Adipocyte (in vitro differentiated cells): ENCODE data around the gene PANK2.

Source experiments
- DNase-seq: peaks from one replicate; pipeline ENCODE4 v3.0.0-alpha.2; 2015; ENCODE audit warnings: low read depth
- H3K27me3 ChIP-seq: replicated peaks from 2 replicates; pipeline ENCODE4 v1.7.0; 2013; ENCODE audit warnings: mild to moderate bottlenecking, low read length, moderate library complexity; ENCODE audit not compliant: control insufficient read depth, insufficient read depth
- H3K36me3 ChIP-seq: 2 replicates; pipeline ENCODE4 v1.7.0; 2013; ENCODE audit warnings: low read length, mild to moderate bottlenecking, moderate library complexity; ENCODE audit not compliant: control insufficient read depth, insufficient read depth, severe bottlenecking
- H3K4me1 ChIP-seq: 2 replicates; pipeline ENCODE4 v1.7.0; 2013; ENCODE audit warnings: mild to moderate bottlenecking, low read length, moderate library complexity; ENCODE audit not compliant: control insufficient read depth, insufficient read depth
- H3K4me3 ChIP-seq: 2 replicates; pipeline ENCODE4 v1.7.0; 2013; ENCODE audit warnings: mild to moderate bottlenecking, low read length, moderate library complexity
- H3K9ac ChIP-seq: 2 replicates; pipeline ENCODE4 v1.7.0; 2013; ENCODE audit warnings: mild to moderate bottlenecking, low read length, moderate library complexity
- H3K9me3 ChIP-seq: 2 replicates; pipeline ENCODE4 v1.7.0; 2013; ENCODE audit warnings: mild to moderate bottlenecking, low read length, moderate library complexity; ENCODE audit not compliant: control insufficient read depth

PANK2 gene

GRCh38 chr20:3922223-3922982 is 33.2 kb downstream of the PANK2 start:
- DNase-seq: no peak
- no peak overlapping the region for H3K9ac ChIP-seq
- peaks cover 48% of the 10 kb centered on the region for H3K4me1 ChIP-seq
- H3K27me3 ChIP-seq: no peaks in the 10 kb centered on the region
- no peaks in the 10 kb centered on the region for H3K9me3 ChIP-seq
- H3K36me3 ChIP-seq: peaks cover 53% of the 10 kb centered on the region
- no peak overlapping the region for H3K4me3 ChIP-seq

DNA sequence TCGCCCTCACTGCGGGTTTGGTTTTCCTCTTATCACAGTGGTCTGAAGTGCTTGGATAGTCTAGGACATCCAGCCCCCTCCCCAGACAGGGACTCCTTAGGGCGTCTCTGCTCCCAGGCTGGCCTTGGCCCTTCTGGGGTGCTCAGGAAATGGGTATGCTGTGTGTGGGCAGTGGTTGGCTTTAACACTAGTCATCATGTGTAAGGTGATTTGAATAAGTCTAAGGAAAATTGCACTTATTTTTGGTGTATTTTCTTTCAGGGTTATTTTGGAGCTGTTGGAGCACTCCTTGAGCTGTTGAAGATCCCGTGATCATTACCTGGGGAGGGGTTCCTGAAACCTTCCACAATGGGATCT is 33.8 kb downstream of the PANK2 start:
- peaks cover 54% of the 10 kb centered on the region for H3K4me1 ChIP-seq
- H3K27me3 ChIP-seq: no peaks in the 10 kb centered on the region
- no peak for DNase-seq
- H3K9me3 ChIP-seq: no peaks in the 10 kb centered on the region
- no peak overlapping the region for H3K4me3 ChIP-seq
- H3K9ac ChIP-seq: no peak overlapping the region
- H3K36me3 ChIP-seq: peaks cover 49% of the 10 kb centered on the region

- peaks cover 41% of the 10 kb centered on the region for H3K36me3 ChIP-seq
- peak; percentile 77 for DNase-seq
- peak overlapping the region; percentile 52 for H3K9ac ChIP-seq
- peaks cover 57% of the 10 kb centered on the region for H3K4me1 ChIP-seq
- H3K4me3 ChIP-seq: no peak overlapping the region
- no peaks in the 10 kb centered on the region for H3K9me3 ChIP-seq
- H3K27me3 ChIP-seq: no peaks in the 10 kb centered on the region
Observed at GRCh38 chr20:3923818-3924217, 34.6 kb downstream of the PANK2 start.

GRCh38 chr20:3924304-3925112 is 35.3 kb downstream of the PANK2 start:
- Histone ChIP-seq H3K36me3 (peaks cover 38% of the 10 kb centered on the region), H3K9me3 (no peaks in the 10 kb centered on the region), H3K4me3 (no peak overlapping the region), H3K27me3 (no peaks in the 10 kb centered on the region), H3K4me1 (peaks cover 57% of the 10 kb centered on the region), H3K9ac (peak overlapping the region; percentile 52)
- no peak for DNase-seq

- peaks cover 38% of the 10 kb centered on the region for H3K36me3 ChIP-seq
- DNase-seq: no peak
Observed at GRCh38 chr20:3925113-3925695, 36.0 kb downstream of the PANK2 start.

DNA sequence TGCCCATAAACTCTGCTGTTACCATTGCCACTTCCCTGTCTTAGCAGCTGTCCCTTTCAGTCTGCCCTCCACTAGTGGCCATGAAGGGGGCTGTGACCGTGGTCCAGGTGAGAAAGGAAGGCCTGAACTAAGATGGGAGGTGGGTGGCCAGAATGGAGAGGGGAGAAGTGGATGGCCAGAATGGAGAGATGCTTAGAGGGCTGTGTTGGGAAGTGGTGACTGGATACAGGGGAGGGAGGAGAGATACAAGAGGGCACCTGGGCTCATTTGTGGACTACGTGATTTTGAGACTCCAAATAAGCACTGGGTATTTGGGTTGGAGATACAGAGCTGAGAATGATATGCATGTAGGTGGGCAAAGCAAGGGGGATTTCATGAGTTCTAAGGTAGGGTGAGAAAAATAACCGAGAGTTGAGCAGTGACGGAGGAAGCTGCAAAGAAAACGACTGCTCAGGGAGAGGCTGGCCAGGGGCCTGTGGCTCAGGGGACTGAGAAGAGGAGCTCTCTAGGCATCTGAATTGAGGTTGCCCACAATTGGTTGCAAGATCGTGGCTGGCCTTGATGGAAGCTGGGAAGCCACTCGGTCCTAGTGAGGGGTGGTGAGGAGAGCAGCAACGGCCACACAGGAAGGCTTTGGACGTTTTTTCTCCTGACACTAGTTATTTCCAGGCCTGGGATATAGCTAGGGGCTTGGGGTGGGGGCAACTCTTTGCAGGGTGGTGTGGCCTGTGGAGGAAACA is 36.9 kb downstream of the PANK2 start:
- Histone ChIP-seq H3K9me3 (no peaks in the 10 kb centered on the region), H3K9ac (no peak overlapping the region), H3K36me3 (peaks cover 38% of the 10 kb centered on the region), H3K4me1 (peaks cover 67% of the 10 kb centered on the region), H3K27me3 (no peaks in the 10 kb centered on the region), H3K4me3 (no peak overlapping the region)
- DNase-seq: no peak

More at GRCh38 chr20:3925113-3925695, 36.0 kb downstream of the PANK2 start:
- Histone ChIP-seq H3K9me3 (no peaks in the 10 kb centered on the region), H3K27me3 (no peaks in the 10 kb centered on the region), H3K9ac (no peak overlapping the region), H3K4me1 (peaks cover 58% of the 10 kb centered on the region), H3K4me3 (no peak overlapping the region)

DNA sequence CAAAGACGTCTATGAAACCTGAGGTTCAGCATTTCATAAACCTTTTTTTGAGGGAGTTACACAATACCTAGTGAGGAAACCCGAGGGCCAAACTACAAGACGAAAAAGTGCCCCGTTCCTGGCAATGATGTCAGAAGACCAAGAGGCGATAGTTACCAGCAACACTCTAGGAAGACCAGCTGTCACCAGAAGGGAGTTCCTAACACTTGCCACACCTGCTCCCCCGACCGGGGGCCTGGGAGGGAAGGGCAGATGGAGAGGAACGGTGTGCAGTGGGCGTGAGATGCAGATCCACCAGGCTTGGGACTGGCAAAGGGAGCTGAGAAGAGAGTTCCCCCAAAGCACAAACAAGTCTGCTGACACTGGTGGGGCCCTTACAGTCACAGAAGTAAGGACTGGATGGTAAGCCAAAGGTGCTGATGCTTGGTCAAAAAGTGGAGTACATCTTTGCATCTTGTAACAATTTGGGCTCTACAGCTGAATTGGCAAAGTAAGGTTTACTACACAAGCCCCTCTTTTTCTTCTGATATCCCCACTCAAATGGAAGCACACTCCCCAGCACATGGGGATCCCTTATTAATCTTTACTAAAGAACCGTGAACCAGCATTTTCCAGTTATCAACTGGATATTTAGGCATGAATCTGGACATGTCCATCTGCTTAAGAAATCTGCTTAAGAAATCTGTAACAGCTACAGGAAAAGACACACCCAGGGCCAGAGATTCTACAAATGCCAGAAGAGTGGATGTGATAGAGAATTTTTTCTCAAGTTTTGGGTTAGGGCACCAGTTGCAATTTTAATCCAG is 38.5 kb downstream of the PANK2 start:
- no peaks in the 10 kb centered on the region for H3K27me3 ChIP-seq
- H3K4me1 ChIP-seq: peaks cover 83% of the 10 kb centered on the region
- peak; percentile 46 for DNase-seq
- H3K9me3 ChIP-seq: no peaks in the 10 kb centered on the region
- peak overlapping the region; percentile 60 for H3K9ac ChIP-seq
- H3K36me3 ChIP-seq: peaks cover 24% of the 10 kb centered on the region
- H3K4me3 ChIP-seq: peak overlapping the region; percentile 44

- H3K9ac ChIP-seq: peak overlapping the region; percentile 64
- no peak overlapping the region for H3K4me3 ChIP-seq
- peaks cover 28% of the 10 kb centered on the region for H3K36me3 ChIP-seq
- no peaks in the 10 kb centered on the region for H3K27me3 ChIP-seq
- peaks cover 79% of the 10 kb centered on the region for H3K4me1 ChIP-seq
- no peaks in the 10 kb centered on the region for H3K9me3 ChIP-seq
- peak; percentile 75 for DNase-seq
Observed at GRCh38 chr20:3929713-3930060, 40.5 kb downstream of the PANK2 start.

DNA sequence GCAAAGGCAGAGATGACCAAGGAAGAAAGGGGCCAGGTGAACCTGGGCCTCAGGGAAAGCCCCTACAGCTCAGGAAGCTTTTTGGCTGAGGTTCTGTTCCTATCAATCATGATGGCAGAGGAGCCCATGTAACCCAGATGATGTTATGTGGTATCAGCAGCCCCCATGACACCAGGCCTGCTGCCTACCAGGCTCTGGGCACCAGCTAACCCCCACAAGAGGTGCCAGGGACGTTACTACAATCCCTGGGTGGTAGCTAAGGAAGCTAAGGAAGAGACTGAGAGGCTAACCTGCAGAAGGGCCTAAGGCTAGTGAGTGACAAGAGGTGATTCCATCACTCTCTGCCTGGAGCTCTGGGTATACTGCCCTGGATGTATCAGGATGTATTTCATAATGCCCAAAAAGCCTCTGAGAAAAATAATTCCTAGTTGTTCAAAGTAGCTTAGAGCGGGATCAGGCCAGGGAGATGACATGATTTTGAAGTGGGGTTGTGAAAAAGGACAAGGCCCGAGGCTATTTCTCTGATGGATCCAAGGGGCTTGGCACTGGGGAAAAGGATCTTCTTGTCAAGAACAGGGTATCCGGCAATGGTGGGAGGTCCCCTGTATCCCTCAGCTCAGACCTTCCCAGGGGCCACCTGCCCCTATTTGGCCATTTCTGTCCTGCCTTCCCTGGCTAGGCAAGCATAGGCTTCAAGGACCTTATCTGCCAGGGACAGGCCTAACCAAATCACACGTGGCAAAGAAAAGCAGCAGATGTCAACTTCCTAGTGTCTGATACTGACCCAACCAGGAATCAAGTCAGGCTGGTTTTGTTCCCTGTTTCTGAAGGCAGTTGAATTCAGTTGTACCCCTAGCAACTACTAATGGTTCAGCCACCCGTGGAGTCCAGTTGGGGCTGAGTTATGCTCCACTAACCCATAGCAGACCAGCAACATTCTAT is 41.3 kb downstream of the PANK2 start:
- Histone ChIP-seq H3K4me1 (peaks cover 85% of the 10 kb centered on the region), H3K4me3 (no peak overlapping the region), H3K27me3 (no peaks in the 10 kb centered on the region), H3K36me3 (peaks cover 20% of the 10 kb centered on the region), H3K9ac (peak overlapping the region; percentile 4), H3K9me3 (no peaks in the 10 kb centered on the region)
- no peak for DNase-seq

- Histone ChIP-seq H3K4me1 (peaks cover 90% of the 10 kb centered on the region), H3K36me3 (peaks cover 17% of the 10 kb centered on the region), H3K27me3 (no peaks in the 10 kb centered on the region), H3K4me3 (no peak overlapping the region), H3K9ac (peak overlapping the region; percentile 79), H3K9me3 (no peaks in the 10 kb centered on the region)
- DNase-seq: no peak
Observed at GRCh38 chr20:3931664-3932063, 42.5 kb downstream of the PANK2 start.
